Epithelial cell of umbilical artery (primary cell): ENCODE data around the gene SMIM14. TPM values are rescaled to one million over a fixed set of nuclear protein-coding genes. Genes with fewer than 3 reads are reported as not detected.

Experiments used
- total RNA-seq: library from RNA; depleted of rRNA; stranded (reverse); fragments of >200 nt; gene quantifications from 2 replicates; pipeline ENCODE4 v1.2.3, GENCODE V29; 2014

The SMIM14 gene
- 12.6 and 14.9 TPM in 2 replicates for total RNA-seq

DNA sequence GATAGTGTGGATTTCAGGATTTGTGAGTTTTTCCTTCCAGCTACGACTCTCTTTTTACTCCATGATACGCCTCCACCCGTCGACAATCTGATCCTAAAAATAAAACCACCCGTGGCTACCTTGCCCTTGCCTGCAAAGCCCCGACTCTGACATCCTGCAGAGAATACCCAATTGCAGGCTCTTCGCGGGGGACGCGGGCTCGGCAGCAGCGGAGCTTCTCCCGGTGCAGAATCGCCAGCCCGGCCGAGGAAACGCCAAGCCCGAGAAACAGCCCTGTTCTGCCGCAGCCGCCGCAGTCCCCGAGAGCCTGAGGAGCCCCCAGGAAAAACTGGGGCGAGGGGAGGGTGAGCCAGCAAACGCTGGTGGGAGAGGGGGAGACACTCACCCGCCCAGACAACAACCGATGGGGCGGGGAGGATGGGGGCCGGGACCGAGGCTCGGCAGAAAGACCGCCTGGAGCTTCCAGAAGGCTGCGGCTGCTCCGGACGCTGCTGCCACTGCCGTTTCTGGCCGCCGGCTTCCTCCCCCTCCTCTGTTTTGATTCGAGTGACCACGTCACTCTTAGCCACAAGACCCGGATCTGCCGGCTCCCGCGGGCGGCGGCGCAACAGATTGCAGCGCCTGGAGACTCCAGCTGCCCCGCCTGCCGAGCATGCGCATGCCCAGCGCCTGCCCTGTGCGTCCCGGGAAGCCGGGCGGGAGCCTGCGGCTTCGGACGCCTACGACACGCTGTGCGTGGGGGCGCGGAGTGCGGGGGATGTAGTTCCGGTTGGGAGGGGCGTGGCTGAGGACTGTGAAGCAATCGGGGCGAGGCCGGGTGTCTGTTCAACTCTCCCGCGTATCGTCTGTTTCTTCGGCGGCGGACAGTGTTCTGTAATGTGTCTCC lies at the start of gene SMIM14:
TSS of gene SMIM14 (minus strand) at position 512 of the 886 bp plus-strand sequence. CDS start 33,720 bp downstream, outside the sequence.

DNA sequence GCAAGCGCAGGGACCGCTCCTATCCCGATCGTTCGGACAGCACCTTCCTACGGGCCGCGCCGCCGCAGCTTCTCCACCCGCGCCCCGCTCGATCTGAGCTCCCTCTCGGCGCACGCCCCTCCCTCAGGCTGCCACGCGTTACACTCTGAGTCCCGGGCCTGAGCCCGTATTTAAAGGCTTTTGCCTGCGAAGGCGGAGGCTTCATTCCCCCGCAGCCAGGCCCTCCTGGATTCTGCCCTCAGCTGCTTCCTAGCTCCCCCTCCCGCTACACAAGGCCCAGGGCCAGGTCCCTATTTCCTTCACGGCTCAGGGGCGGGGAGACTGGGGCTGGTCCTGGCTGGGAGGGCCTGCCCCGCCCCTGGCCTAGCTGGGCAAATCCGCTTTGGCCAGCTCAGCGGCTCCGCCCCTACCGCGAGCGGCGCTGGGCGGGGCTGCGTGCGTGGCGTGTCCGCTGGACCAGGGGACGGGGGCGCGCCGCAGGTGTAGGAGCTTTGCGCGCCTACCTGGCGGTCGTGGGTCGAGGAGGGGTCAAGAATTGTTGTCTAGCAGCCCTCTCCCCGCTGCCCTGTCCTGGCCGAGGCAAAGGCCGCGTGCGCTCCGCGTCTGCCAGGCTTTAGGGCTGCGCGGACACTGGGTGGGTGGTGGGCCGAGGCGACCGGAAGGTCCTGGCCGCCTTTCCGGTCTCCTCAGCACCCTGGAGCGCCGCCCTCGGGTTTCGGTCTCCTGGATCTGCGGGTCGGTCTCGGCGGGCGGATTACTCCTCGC lies 111.2 kb downstream of the SMIM14 start, which contains the start of gene UGDH:
TSS of gene UGDH (minus strand) at position 144 of the 765 bp plus-strand sequence. CDS start 5,927 bp downstream, outside the sequence.

Other genes starting within 250 kb of the SMIM14 start
- gene KLB, start 231.9 kb downstream of the SMIM14 start, total RNA-seq, result not detected in 2 replicates
- gene RPL9, start 179.9 kb downstream of the SMIM14 start, total RNA-seq, result 2,841 and 4,307 TPM in 2 replicates
- gene LIAS, start 179.8 kb downstream of the SMIM14 start, total RNA-seq, result 5.8 and 6.8 TPM in 2 replicates
- 117 and 127 TPM in 2 replicates for gene UGDH, start 111.4 kb downstream of the SMIM14 start, total RNA-seq
- gene UBE2K, start 59.3 kb upstream of the SMIM14 start, total RNA-seq, result 19.8 and 20.2 TPM in 2 replicates